ENCODE measurements around the gene NEK11. TPM values are rescaled to one million over a fixed set of nuclear protein-coding genes. Genes with fewer than 3 reads are reported as not detected.
"Not testable (repeated sequence)": the region's sequence is repeated elsewhere in the genome, so short reads cannot be mapped to it uniquely, and the experiment has no call there.

The NEK11 gene
- total RNA-seq, 1 donor from 2014 or later: 28.6 TPM

DNA sequence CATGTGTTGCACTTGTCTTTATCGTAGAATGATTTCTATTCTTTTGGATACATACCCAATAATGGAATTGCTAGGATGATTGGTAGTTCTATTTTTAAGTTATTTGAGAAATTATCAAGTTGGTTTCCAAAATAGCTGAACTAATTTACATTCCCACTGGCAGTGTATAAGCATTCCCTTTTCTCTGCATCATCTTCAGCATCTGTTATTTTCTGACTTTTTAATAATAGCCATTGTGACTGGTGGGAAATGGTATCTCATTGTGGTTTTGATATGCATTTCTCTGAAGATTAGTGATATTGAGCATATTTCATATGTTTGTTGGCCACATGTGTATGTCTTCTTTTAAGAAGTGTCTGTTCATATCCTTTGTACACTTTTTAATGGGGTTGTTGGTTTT is 273.2 kb downstream of the NEK11 start:
- no peak for DNase-seq (ENCODE audit: low read depth)

DNA sequence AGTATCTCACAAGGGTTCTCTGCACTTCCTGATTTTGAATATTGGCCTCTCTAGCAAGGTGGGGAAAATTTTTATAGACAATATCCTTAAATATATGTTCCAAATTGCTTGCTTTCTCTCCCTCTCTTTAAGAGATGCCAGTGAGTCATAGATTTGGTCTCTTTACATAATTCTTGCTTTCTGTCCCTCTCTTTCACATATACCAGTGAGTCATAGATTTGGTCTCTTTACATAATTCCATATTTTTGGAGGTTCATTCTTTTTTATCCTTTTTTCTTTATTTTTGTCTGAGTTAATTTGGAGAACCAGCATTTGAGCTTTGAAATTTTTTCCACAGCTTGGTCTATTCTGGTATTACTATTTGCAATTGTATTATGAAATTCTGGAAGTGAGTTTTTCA is 277.2 kb downstream of the NEK11 start:
- DNase-seq (ENCODE audit: low read depth): no peak

DNA sequence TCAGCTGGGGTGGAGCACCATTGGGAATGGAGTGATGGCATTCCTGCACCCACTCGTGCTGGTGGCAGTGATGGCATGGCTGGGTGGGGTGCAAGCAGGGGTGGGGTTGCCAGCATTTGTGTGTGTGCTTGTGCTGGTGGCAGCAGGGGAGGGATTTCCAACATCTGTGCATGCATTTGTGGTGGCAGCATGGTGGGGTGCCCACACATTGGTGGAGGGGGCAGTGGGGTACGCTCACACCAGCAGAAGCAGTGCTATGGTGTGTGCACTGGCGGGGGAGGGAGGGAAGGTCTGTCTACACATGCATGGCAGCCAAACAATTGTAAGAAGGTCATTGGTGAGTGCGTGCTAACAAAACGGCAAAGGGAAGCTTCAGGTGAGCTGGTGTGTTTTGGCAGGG is 278.2 kb downstream of the NEK11 start:
- DNase-seq (ENCODE audit: low read depth): no peak

DNA sequence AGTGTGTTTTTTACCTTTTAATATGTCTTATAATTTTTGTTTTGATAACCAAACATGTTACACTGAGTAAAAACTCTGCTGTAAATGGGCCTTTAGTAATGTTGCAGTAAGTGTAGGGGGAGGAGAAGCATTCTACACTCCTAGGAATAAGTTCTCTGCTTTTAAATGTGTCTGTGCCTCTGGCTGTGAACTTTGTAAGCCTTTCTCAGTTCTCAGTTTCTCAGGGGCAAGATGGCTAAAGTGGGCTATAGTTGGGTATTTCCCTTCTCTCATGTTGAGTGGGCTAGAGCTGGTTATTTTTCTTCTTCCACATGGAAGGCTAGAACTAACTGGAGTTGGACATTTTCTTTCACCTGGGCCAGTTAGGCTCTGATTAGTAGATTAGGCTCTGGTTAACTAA is 279.6 kb downstream of the NEK11 start:
- DNase-seq (ENCODE audit: low read depth): no peak

DNA sequence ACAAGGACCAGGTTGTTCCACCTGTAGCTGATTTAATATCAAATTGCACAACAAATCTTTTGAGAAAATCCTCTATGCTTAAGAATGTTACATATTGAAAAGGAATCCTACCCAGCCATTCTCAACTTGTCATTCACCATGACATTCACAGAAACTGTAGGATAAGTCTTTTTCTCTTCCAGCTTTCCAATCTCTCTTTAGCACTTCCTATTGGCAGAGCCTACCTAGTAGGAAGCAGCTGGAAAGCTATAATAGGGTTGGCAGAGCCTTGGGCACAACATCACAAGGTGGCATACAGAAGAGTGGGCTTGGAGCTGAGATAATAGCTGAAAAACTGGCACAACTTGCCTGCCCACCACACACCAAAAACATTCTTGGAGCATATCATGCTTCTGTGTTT is 287.6 kb downstream of the NEK11 start:
- DNase-seq (ENCODE audit: low read depth): no peak

DNA sequence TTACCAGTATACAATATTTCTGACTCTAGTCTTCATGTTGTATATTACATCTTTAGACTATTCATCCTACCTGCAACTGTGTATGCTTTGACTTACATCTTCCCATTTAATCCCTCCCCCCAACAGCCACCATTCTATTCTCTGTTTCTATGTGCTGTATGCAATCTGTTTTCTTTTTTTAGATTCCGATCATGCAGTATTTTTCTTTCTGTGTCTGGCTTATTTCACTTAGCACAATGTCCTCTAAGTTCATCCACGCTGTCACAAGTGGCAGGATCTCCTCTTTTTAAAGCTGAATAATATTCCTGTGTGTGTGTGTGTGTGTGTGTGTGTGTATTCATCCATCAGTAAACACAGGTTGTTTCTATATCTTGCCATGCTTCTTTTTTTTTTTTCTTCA is 288.5 kb downstream of the NEK11 start:
- DNase-seq (ENCODE audit: low read depth): no peak

DNA sequence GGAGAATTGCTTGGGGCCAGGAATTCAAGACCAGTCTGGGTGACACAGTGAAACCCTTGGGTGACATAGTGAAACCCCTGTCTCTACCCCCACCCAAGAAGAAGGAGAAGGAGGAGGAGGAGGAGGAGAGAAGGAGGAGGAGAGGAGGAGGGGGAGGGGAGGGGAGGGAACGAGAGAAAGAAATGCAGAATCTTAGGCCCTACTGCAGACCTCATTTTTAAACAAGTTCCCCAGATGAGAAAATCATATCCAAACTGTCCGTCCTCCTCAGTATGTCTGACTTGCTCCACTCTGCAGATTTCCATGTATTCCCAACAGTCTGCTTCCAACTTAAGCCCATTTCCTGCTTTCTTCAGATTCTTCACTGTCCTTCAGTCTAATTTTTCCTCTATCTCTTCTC is 291.0 kb downstream of the NEK11 start:
- no peak for DNase-seq (ENCODE audit: low read depth)

DNA sequence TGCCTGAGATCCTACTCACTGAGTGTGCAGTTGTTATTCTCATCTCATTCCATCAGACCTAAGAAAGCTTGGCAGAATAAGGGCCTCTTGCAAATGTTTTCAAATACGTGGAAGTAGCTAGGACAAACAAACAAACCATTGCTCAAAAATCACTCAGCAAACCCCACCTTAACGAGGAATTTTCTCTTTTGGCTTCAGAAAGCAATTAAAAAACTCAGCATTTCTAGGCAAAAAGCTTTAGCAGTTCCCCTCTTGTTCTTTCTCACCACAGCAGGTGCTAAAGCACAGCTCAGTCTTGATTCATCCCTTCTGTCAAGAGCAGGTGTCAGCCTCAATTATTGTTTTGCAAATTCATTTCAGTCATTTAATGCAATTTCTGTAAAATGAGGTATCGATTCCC is 296.3 kb downstream of the NEK11 start:
- no peak for DNase-seq (ENCODE audit: low read depth)

DNA sequence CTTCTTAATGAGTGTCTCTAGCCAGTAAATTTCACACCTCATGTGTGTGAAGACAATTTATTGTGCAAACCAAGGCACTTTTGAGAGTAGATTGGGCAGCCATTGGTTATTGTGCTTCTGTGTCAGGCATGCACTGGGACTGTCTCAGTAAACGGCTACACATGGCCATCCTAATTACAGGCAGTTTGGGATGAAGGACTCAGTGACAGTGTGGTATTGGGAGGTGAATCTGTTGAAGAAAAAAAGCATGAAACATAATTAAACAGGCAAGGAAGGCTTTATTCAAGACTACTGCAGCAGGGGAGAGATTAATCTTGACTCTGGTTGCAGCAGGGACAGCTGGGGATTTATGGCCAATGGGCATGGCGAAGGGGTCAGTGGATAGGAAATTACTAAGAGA is 297.1 kb downstream of the NEK11 start:
- DNase-seq (ENCODE audit: low read depth): no peak

DNA sequence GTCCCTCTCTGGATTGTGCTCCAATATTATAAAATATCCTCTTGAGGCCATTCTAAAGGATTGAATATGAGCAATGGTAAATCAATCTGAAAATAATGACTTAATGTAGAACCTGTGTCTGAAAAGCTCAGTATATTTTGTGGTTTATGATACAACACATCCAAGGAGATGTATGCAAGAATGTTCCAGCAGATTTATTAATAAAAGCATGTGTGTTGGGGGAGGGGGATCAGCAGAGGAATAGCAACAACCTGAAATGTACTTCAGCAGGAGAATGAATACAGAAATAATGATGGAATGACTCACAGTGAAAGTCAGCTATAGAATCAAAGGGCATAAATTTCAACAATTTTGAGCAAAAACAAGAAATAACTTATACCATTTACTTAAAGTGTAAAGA is 298.2 kb downstream of the NEK11 start:
- DNase-seq (ENCODE audit: low read depth): no peak

DNA sequence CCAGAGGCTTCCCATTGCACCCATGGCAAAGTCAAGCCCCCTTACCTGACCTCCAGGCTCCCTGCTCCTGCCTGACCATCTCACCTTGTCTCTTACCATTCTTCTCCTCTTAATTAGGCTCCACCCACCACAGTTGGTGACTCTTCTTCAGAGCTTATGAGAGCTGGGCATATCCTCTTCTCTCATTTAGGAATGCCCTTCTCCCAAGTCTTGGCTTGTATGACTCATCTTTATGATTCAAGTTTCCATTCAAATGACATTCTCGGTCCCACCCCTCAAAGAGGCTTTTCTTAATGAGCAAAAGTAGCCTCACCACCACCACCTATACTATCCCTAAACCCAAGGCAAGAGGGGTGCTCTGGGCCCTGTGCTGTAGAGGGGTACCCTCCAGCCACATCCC is 299.6 kb downstream of the NEK11 start:
- DNase-seq (ENCODE audit: low read depth): peak; percentile 29

DNA sequence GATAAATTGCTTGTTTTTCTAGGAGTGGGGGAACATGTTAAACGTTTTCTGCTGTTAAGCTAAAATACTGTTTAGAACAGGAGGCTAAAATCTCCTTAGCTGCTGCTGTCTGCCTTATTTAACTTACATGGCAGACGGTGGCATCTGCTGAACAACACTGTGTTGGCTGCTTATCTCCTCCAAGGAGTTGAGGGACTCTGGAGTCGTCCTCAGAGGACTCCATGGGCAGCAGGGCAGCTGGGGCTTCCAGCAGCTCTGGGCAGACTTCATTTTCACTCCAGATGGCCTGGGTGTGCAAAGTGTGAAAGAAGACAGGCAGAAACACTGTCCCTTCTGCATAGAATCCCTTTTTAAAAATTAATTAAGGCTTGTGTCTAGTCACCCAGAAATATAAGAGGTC is 302.0 kb downstream of the NEK11 start:
- DNase-seq (ENCODE audit: low read depth): no peak

DNA sequence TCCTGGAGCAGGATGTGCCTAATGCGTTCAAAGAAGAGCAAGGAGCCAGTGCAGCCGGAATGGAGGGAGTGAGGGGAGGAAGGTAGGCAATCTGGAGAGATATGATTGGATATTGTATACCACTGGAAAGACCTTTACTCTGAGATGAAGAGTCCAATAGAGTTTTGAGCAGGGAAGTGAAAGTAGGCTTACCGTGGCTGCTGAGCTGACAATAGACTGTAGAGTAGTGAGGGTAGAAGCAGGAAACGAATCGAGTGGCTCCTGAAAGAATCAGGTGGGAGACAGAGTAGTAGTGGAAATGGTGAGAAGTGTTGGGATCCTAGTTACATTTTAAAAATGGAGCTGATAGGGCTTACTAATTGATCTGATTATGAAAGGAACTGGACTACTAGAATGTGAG is 303.1 kb downstream of the NEK11 start:
- DNase-seq (ENCODE audit: low read depth): no peak

DNA sequence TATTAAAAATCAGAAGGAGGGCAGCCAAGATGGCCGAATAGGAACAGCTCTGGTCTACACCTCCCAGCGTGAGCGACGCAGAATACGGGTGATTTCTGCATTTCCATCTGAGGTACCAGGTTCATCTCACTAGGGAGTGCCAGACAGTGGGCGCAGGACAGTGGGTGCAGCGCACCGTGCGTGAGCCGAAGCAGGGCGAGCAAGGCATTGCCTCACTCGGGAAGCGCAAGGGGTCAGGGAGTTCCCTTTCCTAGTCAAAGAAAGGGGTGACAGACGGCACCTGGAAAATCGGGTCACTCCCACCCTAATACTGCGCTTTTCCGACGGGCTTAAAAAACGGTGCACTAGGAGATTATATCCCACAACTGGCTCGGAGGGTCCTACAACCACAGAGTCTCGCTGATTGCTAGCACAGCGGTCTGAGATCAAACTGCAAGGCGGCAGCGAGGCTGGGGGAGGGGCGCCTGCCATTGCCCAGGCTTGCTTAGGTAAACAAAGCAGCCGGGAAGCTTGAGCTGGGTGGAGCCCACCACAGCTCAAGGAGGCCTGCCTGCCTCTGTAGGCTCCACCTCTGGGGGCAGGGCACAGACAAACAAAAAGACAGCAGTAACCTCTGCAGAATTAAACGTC is 304.9 kb downstream of the NEK11 start:
- not testable (repeated sequence) for DNase-seq (ENCODE audit: low read depth)

DNA sequence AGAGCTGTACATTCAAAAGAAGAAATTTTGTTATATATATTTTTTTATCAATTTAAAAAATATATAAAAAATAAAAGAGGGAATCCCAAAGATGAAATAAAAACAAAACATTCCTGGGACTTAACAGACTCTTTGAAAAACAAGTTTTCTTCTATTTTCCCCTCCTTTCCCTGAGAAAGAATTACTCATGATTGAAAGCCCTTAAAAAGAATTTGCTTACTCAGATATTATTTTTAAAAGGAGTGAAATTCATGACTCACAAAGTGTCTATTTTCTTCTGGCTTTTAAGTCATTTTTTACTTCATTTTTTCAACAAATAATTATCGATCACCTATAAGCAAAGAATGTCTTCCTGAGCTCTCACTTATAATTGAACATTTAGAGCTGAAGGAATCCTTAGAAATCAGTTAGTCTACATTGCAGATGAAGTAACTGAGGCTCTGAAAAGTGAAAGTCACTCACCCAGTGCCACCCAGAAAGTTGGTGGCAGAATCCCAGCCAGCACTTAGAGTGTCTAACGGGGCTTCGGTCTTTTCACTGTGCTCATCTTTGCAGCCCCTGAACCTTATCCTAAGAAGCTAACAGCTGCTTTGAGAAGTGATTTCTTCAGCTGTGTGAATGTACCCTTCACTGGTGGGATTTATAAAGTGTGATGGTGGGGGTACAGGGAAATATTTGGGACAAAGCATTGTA is 312.4 kb downstream of the NEK11 start:
- no peak for DNase-seq (ENCODE audit: low read depth)

DNA sequence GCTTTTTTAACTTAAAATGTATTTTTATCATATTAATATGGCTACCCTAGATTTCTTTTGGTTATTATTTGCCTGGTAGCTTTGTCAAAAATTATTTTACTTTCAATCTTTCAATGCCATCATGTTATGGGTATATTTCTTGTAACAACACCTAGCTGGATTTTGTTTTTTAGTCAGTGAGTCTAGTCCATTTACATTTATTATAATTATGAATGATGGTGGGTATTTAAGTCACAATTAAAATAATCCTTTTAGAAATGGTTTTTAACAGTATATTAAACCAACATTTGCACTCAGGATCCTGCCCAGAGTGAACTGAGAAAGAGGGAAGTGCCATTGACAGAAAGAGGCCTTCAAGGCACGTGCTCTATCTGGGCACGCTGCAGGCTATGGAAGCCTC is 315.1 kb downstream of the NEK11 start:
- no peak for DNase-seq (ENCODE audit: low read depth)

DNA sequence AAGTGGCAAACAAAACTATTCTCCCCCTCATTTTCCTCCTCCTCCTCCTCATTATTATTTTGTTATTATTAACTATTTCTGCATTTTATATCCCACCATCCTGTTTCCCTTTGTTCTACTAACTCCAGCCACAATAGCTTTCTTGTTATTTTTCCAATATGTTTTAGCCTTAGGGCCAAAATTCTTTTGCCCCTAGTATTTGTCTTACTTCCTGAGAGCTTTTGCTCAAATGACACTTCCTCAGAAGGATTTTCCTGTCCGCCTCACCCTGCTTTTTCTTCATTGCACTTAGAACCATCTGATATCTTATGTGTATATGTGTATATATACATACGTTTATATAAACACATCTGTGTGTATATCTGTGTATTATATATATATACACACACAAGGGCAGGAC is 322.2 kb downstream of the NEK11 start:
- no peak for DNase-seq (ENCODE audit: low read depth)

DNA sequence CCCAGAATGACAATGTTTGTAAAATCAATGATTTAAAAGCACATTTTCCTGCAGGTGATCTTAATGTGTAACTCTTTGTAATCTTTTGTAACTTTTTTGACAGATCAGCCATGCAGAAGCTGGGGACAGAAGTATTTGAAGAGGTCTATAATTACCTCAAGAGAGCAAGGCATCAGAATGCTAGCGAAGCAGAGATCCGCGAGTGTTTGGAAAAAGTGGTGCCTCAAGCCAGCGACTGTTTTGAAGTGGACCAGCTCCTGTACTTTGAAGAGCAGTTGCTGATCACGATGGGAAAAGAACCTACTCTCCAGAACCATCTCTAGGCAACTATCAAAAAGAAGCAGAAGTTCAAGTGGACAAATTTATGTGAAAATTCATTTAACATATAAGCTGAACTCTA is 322.8 kb downstream of the NEK11 start:
- DNase-seq (ENCODE audit: low read depth): no peak

DNA sequence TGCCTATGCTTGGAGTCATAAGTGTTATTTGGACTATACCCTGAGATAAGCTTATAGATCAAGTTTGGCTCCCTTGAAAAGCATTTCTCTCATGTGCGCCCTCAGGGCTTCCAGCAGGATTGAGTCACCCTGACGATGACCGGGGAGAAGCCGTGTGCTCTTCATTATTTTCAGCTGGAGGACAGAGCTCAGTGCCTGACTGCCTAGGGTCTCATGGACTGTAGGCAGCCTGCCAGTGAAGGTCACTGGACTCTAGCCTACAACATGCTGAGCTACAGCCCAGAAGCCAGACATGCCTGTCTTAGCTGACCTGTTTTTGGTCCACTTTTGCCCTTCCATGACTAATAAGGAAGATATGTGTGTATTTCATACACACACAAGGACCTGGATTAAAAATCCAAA is 323.3 kb downstream of the NEK11 start:
- DNase-seq (ENCODE audit: low read depth): peak; percentile 74

DNA sequence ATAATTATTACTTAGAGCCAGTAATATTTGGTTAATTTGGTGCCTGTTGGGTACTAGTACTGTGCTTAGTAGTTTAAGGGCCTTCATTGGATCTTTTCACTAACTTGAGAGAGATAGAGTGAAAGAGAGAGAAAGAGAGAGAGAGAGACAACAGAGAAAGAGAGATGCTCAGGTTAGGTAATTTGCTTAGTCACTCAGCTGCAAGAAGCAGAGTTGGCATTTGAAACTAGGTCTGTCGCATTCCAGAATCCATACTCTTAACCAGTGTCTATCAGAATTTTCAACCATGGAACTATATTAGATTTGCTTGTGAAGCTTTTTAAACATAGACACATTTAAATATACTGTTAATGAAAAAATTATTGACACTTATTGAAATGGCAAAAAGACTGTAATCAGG is 323.8 kb downstream of the NEK11 start:
- peak; percentile 28 for DNase-seq (ENCODE audit: low read depth)

DNA sequence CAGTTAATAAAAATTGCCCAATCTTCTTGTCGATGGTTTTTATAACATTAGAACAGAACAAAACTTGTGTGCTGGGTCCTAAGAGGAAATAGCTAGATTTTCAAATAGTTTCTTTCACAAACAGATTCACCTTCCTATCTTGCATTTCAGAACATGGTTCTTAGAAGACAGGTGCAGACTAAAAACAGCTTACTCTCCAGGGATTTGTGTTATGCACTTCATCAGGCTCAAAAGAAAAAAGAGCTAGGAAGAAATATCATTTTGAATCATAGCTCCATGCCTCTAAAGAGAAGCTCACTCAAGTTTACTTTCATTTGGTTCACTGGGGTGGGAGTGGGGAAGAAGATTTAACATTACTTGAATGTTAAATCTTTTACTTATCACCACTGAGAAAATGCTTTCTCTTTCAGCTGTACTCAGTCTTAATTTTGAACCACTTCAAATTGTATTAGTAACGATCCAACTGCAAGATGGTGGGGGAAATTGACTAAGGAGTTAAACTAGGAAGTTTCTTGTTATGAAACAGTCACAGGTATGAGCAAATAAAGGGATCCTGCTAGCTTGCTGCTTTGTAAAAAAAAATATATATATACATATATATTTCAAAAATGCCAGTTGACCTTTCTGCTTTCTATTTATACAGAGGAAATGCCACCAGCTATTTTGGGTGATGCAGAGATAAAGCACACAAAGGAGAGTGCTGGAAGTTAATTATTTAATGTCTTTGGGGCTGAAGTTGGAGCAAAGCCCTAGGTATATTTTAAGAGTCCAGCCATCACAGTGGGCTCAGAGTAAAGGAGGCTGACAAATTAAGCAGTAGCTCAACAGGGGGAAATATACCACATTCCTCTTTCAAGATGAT is 326.6 kb downstream of the NEK11 start:
- DNase-seq (ENCODE audit: low read depth): no peak

DNA sequence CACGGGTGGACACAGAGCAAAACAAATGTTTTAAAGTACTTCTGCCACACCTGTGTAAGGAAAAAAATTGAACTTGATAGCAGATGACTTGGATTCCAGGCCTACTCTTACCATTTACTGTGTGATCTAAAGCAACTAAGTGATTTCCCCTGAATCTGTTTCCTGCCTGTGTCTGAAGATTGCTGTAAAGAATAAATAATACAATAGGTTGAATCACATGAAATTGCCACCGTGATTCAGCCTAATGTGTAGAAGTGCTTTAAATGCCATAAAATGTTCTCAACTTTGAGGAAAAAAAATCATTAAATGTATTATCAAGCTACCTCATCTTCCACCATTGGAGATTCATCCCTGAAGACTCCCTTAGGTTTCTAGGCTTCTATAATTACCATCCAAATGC is 327.3 kb downstream of the NEK11 start:
- no peak for DNase-seq (ENCODE audit: low read depth)

DNA sequence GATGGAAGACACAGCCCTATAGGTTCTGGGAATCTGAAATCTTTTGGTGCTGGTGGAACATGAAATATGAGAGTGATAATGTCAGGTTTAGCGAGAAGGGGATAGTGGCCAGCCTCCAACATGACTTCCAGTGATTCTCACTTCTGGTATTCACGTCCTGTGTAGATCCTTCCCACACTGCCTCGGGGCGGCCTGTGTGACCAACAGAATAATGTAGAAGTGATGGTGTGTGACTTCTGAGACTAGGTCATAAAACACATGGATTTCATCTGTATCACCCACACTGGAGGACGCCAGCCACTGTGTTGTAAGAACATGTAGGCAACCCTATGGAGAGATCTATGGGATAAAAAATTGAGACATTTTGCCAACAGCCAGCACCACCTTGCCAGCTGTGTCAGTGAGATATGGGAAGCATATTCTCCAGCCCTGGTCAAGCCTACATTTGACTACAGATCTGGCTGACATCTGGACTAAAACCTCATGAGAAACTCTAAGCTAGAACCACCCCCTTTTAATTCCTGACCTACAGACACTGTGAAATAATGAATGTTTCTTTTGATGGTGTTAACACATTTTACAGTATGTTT is 329.4 kb downstream of the NEK11 start:
- DNase-seq (ENCODE audit: low read depth): no peak
